ENCODE measurements around the gene KLHDC7A. TPM values are rescaled to one million over a fixed set of nuclear protein-coding genes. Genes with fewer than 3 reads are reported as not detected.
A peak's percentile ranks its signal among the peaks of the same experiment; 100 is the strongest.

KLHDC7A gene
- total and polyA plus RNA-seq, 2 experiments from 2014 or later, result 2.2 to 2.3 TPM

DNA sequence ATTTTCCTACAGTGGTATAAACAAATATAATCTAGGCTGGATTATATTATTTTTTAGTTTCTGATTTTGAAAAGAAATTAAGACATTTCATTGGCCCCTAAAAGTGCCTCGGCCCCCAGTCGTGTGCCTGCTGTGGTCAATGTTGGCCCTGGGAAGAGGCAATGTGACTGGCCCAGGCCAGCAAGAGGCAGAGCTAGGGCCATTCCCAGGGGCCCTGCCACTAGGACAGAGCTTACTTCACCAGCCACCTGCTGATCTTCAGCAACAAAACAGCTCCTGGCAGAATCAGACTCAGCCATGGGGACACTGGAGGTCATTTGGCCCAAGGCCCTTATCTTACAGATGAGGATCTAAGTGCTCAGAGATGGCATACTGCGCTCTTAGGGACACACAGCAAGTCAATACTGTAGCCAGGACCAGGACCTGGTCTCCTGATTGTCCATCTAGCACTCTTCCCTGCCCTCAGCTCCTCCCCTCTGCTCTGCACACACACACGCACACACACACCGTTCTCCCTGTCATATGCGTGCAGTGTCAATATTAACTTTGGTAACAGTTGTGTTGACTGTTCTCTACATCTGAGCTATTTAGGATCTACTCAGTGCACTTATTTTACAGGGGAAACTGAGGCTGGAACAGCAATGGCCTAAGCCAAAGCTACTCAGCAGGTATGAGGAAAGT lies 16.6 kb upstream of the KLHDC7A start:
- H3K27ac ChIP-seq, result peak overlapping the region; percentile 59
- H3K4me2 ChIP-seq, result peak overlapping the region; percentile 51
- peaks cover 7% of the 10 kb centered on the region for H3K4me1 ChIP-seq (ENCODE audit: insufficient read depth)
- H3K9me2 ChIP-seq (replicated peaks; ENCODE audit: insufficient read depth), result no peaks in the 10 kb centered on the region
- H4K20me1 ChIP-seq (ENCODE audit: insufficient read depth, poor library complexity, severe bottlenecking), result no peaks in the 10 kb centered on the region
- WGBS (ENCODE audit: low lambda C conversion rate, missing lambda C conversion rate), result 76% methylated on average over 6 of the region's 6 CpGs
- H3K27me3 ChIP-seq, result peaks cover 1% of the 10 kb centered on the region
- H2AFZ ChIP-seq, result no peak overlapping the region
- H3K36me3 ChIP-seq (replicated peaks; ENCODE audit: insufficient read depth, low read depth), result no peaks in the 10 kb centered on the region
- peak; percentile 61 for DNase-seq (ENCODE audit: low spot score)
- no peaks in the 10 kb centered on the region for H3K9me3 ChIP-seq (ENCODE audit: low read depth)
- no peak overlapping the region for H3K4me3 ChIP-seq
- H3K79me2 ChIP-seq, result no peaks in the 10 kb centered on the region
- TF ChIP-seq EZH2phosphoT487 (IDR thresholded peaks at IDR 0.05; ENCODE audit: low read depth, severe bottlenecking, unreplicated experiment), result no peak
- TF ChIP-seq, protein P1, sequence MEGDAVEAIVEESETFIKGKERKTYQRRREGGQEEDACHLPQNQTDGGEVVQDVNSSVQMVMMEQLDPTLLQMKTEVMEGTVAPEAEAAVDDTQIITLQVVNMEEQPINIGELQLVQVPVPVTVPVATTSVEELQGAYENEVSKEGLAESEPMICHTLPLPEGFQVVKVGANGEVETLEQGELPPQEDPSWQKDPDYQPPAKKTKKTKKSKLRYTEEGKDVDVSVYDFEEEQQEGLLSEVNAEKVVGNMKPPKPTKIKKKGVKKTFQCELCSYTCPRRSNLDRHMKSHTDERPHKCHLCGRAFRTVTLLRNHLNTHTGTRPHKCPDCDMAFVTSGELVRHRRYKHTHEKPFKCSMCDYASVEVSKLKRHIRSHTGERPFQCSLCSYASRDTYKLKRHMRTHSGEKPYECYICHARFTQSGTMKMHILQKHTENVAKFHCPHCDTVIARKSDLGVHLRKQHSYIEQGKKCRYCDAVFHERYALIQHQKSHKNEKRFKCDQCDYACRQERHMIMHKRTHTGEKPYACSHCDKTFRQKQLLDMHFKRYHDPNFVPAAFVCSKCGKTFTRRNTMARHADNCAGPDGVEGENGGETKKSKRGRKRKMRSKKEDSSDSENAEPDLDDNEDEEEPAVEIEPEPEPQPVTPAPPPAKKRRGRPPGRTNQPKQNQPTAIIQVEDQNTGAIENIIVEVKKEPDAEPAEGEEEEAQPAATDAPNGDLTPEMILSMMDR (IDR thresholded peaks at IDR 0.05; ENCODE audit: poor library complexity), result no peak
- TF ChIP-seq EZH2 (IDR thresholded peaks at IDR 0.05; ENCODE audit: borderline replicate concordance), result no peak

DNA sequence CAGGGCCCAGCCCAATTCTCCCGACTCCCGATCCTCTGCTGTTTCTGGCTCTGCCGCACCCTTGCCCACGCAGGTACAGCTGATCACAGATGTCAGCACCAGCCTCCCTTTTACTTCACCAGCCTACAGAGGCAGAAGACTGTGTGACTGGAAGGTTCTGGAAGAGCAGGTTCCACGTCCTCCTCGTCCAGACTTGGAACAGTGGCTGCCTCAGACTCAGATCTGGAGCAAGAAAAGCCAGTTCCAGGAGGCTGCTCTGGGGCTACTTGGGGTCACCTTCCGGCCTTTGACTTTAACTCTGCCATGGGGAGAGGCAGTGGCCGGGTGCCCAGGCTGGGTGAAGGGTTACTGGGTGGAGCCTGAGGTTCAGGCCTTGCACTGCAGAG lies 16.1 kb upstream of the KLHDC7A start:
- TF ChIP-seq, protein P1 (IDR thresholded peaks at IDR 0.05; ENCODE audit: poor library complexity), result no peak
- TF ChIP-seq EZH2 (IDR thresholded peaks at IDR 0.05; ENCODE audit: borderline replicate concordance) (no peak), EZH2phosphoT487 (IDR thresholded peaks at IDR 0.05; ENCODE audit: low read depth, severe bottlenecking, unreplicated experiment) (no peak)
- Histone ChIP-seq H3K27me3 (no peaks in the 10 kb centered on the region), H3K4me1 (ENCODE audit: insufficient read depth) (peaks cover 7% of the 10 kb centered on the region), H3K36me3 (replicated peaks; ENCODE audit: insufficient read depth, low read depth) (no peaks in the 10 kb centered on the region), H3K27ac (peak overlapping the region; percentile 59), H3K4me3 (no peak overlapping the region), H3K9me2 (replicated peaks; ENCODE audit: insufficient read depth) (no peaks in the 10 kb centered on the region), H3K9me3 (ENCODE audit: low read depth) (no peaks in the 10 kb centered on the region), H3K79me2 (no peaks in the 10 kb centered on the region), H2AFZ (no peak overlapping the region), H4K20me1 (ENCODE audit: insufficient read depth, poor library complexity, severe bottlenecking) (no peaks in the 10 kb centered on the region), H3K4me2 (peak overlapping the region; percentile 51)
- DNase-seq (ENCODE audit: low spot score), result peak; percentile 22
- 69% methylated on average over 8 of the region's 8 CpGs for WGBS (ENCODE audit: low lambda C conversion rate, missing lambda C conversion rate)

DNA sequence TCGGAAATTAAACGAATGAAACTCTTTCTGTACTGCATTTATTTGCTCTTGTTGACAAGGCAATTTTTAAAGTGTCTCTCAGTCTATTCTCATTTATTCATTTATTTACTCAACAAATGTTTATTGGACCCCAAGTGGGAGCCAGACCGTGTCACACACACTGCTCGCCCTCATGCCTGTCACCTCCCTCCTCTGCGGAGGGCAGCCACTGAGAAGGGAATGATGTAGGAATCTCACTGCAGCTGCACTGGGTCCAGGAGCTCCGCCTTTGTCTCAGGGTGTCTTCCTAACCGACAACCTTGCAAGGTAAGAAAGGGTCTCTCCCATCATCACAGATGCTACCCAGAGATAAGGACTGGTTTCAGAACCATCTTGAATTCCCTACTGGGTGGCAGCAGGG lies 14.1 kb upstream of the KLHDC7A start:
- no peak overlapping the region for H3K4me2 ChIP-seq
- H3K27ac ChIP-seq, result no peak overlapping the region
- WGBS (ENCODE audit: low lambda C conversion rate, missing lambda C conversion rate), result 79% methylated on average over 7 of the region's 7 CpGs
- DNase-seq (ENCODE audit: low spot score), result no peak
- H3K9me3 ChIP-seq (ENCODE audit: low read depth), result no peaks in the 10 kb centered on the region
- peaks cover 7% of the 10 kb centered on the region for H3K4me1 ChIP-seq (ENCODE audit: insufficient read depth)
- H3K36me3 ChIP-seq (replicated peaks; ENCODE audit: insufficient read depth, low read depth), result no peaks in the 10 kb centered on the region
- no peaks in the 10 kb centered on the region for H3K9me2 ChIP-seq (replicated peaks; ENCODE audit: insufficient read depth)
- H3K27me3 ChIP-seq, result no peaks in the 10 kb centered on the region
- no peaks in the 10 kb centered on the region for H3K79me2 ChIP-seq
- H2AFZ ChIP-seq, result no peak overlapping the region
- H3K4me3 ChIP-seq, result no peak overlapping the region
- TF ChIP-seq EZH2 (IDR thresholded peaks at IDR 0.05; ENCODE audit: borderline replicate concordance), result no peak
- TF ChIP-seq, protein P1 (IDR thresholded peaks at IDR 0.05; ENCODE audit: poor library complexity), result no peak
- no peaks in the 10 kb centered on the region for H4K20me1 ChIP-seq (ENCODE audit: insufficient read depth, poor library complexity, severe bottlenecking)

Data from hepatocyte (in vitro differentiated cells).